AG10803 (cell line): ENCODE data around the gene AK4.

ENCODE experiments used
- DNase-seq: peaks from one replicate; pipeline ENCODE4 v3.0.0; 2010; ENCODE audit warnings: low read depth
- H3K4me3 ChIP-seq: 2 replicates; pipeline ENCODE4 v1.5.1; 2011; ENCODE audit warnings: mild to moderate bottlenecking, low read length, control low read depth
- TF ChIP-seq, protein P1 (sequence below): conservative IDR thresholded peaks from 2 replicates; pipeline ENCODE4 v1.5.1; 2011; ENCODE audit warnings: mild to moderate bottlenecking, low read length, control low read depth, inconsistent platforms

Gene AK4

DNA sequence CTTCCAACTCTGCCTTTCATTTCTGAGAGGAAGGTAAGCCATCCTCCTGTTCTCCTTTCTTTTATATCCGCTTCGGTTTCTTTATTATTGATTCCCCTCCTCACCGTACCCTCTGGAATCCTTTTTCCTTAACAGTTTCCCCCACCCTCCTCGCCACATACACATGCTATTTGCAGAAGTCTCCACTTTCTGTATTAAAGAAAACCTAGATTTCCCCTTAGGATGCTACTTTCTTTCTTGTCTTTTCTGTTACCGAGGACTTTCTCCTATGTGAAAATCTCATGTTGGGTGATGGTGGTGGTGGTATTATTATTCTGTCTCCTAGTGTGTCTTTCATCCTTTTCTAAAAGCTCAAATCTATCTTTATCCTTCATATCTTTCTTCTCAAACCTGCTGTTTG is 62.3 kb downstream of the AK4 start:
- no peak for DNase-seq
- TF ChIP-seq, protein P1, sequence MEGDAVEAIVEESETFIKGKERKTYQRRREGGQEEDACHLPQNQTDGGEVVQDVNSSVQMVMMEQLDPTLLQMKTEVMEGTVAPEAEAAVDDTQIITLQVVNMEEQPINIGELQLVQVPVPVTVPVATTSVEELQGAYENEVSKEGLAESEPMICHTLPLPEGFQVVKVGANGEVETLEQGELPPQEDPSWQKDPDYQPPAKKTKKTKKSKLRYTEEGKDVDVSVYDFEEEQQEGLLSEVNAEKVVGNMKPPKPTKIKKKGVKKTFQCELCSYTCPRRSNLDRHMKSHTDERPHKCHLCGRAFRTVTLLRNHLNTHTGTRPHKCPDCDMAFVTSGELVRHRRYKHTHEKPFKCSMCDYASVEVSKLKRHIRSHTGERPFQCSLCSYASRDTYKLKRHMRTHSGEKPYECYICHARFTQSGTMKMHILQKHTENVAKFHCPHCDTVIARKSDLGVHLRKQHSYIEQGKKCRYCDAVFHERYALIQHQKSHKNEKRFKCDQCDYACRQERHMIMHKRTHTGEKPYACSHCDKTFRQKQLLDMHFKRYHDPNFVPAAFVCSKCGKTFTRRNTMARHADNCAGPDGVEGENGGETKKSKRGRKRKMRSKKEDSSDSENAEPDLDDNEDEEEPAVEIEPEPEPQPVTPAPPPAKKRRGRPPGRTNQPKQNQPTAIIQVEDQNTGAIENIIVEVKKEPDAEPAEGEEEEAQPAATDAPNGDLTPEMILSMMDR = no peak
- no peak overlapping the region for H3K4me3 ChIP-seq

DNA sequence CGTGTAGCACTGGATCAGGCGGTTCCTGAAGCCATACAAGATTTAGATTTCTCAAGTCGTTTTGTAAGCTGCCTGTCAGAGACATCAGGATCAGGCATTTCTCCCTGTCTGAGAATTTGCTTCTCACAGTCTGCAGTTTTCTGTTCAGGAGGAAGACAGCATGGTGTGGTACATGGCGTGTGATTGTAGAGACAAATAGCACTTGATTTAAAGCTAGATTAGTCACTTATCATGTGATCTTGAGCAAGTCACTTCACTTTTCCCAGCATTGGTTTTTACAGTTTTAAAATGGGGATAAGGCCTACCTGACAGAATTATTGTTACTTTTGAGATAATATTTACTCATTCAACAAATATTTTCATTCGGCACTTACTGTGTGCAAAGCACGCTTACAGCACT is 63.3 kb downstream of the AK4 start:
- TF ChIP-seq, protein P1 = no peak
- H3K4me3 ChIP-seq = no peak overlapping the region
- DNase-seq = no peak

DNA sequence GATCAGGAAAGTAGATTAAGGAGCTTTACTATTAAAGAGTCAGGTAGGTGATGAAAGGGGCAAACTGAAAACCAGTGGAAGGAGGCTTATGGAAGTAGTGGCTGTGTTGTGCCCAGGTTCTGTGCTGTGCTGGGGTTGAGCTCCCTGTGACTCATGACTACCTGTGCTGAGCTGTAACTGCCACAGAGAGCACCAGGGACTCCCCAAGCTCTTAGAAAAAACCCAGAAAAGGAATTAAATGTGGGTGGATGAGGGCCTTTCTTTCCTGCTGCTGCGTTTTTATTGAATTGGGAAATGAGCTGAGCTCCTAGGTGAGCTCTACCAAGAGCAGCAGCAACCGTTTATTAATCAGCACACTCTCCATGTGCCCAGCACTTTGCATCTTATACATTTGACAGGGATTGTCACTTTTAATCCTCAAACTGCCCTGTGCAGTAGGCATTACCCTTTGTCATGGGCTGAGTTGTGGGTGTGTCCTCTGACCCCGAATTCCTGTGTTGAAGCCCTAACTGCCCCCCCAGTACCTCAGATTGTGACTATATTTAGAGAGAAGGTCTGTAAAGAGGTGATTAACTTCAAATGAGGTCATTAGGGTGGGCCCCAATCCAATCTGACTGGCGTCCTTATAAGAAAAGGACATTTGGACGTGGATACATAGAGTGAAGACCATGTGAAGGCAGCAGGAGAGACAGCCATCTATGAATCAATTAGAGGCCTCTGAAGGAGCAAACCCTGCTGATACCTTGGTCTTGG is 65.4 kb downstream of the AK4 start:
- H3K4me3 ChIP-seq = no peak overlapping the region
- DNase-seq = no peak
- TF ChIP-seq, protein P1 = no peak

DNA sequence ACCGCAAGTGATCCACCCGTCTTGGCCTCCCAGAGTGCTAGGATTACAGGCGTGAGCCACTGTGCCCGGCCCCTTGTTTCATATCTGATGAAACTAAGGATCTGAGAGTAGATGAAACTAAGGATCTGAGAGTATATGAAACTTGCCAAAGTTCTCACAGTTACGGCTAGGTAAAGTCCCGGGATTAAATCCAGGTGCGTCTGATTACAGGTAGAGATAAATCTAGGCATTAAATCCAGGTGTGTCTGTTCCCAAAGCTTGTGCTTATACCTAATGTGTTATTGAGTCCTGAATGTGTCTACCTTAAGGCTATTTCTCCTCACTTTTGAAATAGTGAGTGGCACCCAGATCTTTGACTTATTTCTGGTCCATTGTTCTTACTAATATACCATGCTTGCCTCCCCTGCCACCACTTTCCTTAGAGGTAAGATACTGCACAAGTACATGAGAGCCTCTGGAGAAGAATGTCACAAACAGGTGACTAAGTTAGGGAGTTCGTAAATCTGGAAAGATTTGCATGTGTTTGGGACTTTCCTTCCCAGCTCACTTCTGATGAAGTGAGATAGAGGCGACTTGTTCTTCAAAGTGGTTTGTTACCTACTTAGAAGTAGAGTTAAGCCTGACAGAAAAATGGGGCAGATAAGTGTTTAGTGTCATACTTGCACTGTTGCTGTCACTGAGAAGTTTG is 66.5 kb downstream of the AK4 start:
- DNase-seq = no peak
- TF ChIP-seq, protein P1 = no peak
- H3K4me3 ChIP-seq = no peak overlapping the region

DNA sequence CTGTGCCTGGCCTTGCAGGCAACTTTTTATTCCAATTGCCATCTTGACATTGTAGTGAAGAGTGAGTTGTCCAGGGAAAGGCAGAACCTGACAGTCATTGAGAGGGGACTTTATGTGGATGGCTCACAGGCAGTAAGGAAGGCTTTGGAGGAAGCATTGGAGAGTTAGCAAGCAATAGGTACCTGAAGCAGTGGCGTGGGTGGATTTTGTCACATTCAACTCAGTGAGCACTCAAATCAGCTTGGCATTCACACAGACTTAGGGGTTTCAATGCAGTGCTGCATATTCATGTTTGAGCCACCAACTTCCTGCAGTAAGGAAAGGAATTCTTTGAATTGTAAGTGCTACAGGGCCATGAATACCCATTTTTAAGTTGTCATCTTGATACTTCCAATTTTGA is 69.0 kb downstream of the AK4 start:
- H3K4me3 ChIP-seq = no peak overlapping the region
- no peak for DNase-seq
- TF ChIP-seq, protein P1 = no peak

DNA sequence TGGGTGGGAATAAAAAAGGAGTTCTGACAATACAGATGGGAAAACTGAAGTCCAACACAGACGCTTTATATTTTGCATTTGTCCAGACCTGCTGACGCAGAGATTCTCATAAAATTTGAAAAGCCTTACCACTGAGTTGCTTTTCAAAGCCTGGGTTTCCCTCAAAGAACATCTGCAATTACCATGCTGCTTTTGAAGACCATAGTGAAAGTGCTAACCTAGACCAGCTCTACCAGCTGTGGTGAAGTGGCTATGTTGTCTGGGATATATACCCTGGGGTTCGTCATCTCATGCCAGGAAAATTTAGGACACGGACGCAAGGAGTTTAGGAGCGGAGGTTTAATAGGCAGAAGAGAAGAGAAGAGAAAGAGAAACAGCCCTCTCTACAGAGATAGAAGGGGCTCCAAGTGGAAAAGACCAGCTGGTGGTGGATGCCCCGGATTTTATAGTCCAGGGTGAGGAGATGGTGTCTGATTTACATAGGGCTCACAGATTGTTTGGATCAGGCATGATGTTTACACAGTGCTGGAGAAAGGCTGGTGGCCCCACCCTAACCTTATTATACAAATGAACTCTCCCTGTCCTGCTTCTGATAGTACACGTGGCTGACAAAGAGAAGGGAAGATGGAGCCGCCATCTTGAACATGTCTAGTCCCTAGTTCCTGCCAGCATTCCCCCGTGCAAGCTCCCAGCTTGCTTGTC is 73.8 kb downstream of the AK4 start:
- no peak for DNase-seq
- TF ChIP-seq, protein P1 = no peak
- H3K4me3 ChIP-seq = no peak overlapping the region
